Measurements from ENCODE around the gene RAF1.
"Not testable (repeated sequence)": the region's sequence is repeated elsewhere in the genome, so short reads cannot be mapped to it uniquely, and the experiment has no call there.

The RAF1 gene

GRCh38 chr3:12663936-12664908 lies at the start of gene RAF1:
RAF1 (minus strand) TSS chr3:12664117; CDS start chr3:12618721, 45,396 bp downstream.
- DNase-seq (ENCODE audit: low read depth in 2 of 2, low spot score in 1 of 2), result peak; percentile 89 to 93

GRCh38 chr3:12710062-12710461 lies 46.1 kb upstream of the RAF1 start:
- no peak for DNase-seq (ENCODE audit: low read depth in 2 of 2, low spot score in 1 of 2)

GRCh38 chr3:12709334-12709733 lies 45.4 kb upstream of the RAF1 start:
- DNase-seq (ENCODE audit: low read depth in 2 of 2, low spot score in 1 of 2), result no peak

- no peak for DNase-seq (ENCODE audit: low read depth in 2 of 2, low spot score in 1 of 2)
Measured at GRCh38 chr3:12708584-12709192, 44.8 kb upstream of the RAF1 start.

- DNase-seq (ENCODE audit: low read depth in 2 of 2, low spot score in 1 of 2), result no peak
Measured at GRCh38 chr3:12707449-12707848, 43.5 kb upstream of the RAF1 start.

- DNase-seq (ENCODE audit: low read depth in 2 of 2, low spot score in 1 of 2), result peak; percentile 5 to 18
Measured at GRCh38 chr3:12706504-12707253, 42.8 kb upstream of the RAF1 start.

- DNase-seq (ENCODE audit: low read depth in 2 of 2, low spot score in 1 of 2), result no peak
Measured at GRCh38 chr3:12705981-12706380, 42.1 kb upstream of the RAF1 start.

GRCh38 chr3:12705374-12705926 lies 41.5 kb upstream of the RAF1 start:
- no peak for DNase-seq (ENCODE audit: low read depth in 2 of 2, low spot score in 1 of 2)

- DNase-seq (ENCODE audit: low read depth in 2 of 2, low spot score in 1 of 2), result no peak
Measured at GRCh38 chr3:12702501-12702900, 38.6 kb upstream of the RAF1 start.

GRCh38 chr3:12701601-12702000 lies 37.7 kb upstream of the RAF1 start:
- not testable (repeated sequence) for DNase-seq (ENCODE audit: low read depth in 2 of 2, low spot score in 1 of 2)

- DNase-seq (ENCODE audit: low read depth in 2 of 2, low spot score in 1 of 2), result no peak
Measured at GRCh38 chr3:12700800-12701199, 36.9 kb upstream of the RAF1 start.

- DNase-seq (ENCODE audit: low read depth in 2 of 2, low spot score in 1 of 2), result no peak
Measured at GRCh38 chr3:12695916-12696315, 32.0 kb upstream of the RAF1 start.

- no peak for DNase-seq (ENCODE audit: low read depth in 2 of 2, low spot score in 1 of 2)
Measured at GRCh38 chr3:12695112-12695511, 31.2 kb upstream of the RAF1 start.

- DNase-seq (ENCODE audit: low read depth in 2 of 2, low spot score in 1 of 2), result no peak
Measured at GRCh38 chr3:12692444-12692843, 28.5 kb upstream of the RAF1 start.

- no peak for DNase-seq (ENCODE audit: low read depth in 2 of 2, low spot score in 1 of 2)
Measured at GRCh38 chr3:12689997-12690711, 26.2 kb upstream of the RAF1 start.

GRCh38 chr3:12687948-12688347 lies 24.0 kb upstream of the RAF1 start:
- no peak for DNase-seq (ENCODE audit: low read depth in 2 of 2, low spot score in 1 of 2)

- DNase-seq (ENCODE audit: low read depth in 2 of 2, low spot score in 1 of 2), result no peak
Measured at GRCh38 chr3:12686096-12686495, 22.2 kb upstream of the RAF1 start.

GRCh38 chr3:12681943-12682390 lies 18.1 kb upstream of the RAF1 start:
- DNase-seq (ENCODE audit: low read depth in 2 of 2, low spot score in 1 of 2), result no peak

- DNase-seq (ENCODE audit: low read depth in 2 of 2, low spot score in 1 of 2), result no peak
Measured at GRCh38 chr3:12681089-12681942, 17.4 kb upstream of the RAF1 start.

GRCh38 chr3:12679468-12679867 lies 15.6 kb upstream of the RAF1 start:
- DNase-seq (ENCODE audit: low read depth in 2 of 2, low spot score in 1 of 2), result no peak
